ENCODE results near the gene PVRIG.
"Not testable (repeated sequence)": the region's sequence is repeated elsewhere in the genome, so short reads cannot be mapped to it uniquely, and the experiment has no call there.

DNA sequence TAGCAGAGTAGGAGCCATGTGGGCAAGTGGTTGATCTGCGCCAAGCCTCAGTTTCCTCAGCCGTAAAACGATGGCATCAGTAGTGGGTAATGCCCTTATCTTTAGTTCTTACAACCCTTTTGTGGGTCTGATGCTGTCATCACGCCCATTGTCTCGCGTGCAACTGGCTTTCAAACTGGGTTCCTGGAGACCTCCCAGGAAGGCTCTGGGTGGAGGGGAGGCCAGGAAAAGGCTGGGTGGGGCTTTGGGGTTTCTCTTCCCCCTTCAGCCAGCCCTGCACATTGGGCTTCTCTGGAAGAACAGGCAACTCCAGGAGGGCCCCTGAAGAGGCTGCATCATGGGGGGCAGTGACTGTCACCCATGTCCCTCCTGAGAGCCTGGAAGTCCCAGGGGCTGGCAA, 5.1 kb downstream of the PVRIG start:
- TF ChIP-seq, protein P1, sequence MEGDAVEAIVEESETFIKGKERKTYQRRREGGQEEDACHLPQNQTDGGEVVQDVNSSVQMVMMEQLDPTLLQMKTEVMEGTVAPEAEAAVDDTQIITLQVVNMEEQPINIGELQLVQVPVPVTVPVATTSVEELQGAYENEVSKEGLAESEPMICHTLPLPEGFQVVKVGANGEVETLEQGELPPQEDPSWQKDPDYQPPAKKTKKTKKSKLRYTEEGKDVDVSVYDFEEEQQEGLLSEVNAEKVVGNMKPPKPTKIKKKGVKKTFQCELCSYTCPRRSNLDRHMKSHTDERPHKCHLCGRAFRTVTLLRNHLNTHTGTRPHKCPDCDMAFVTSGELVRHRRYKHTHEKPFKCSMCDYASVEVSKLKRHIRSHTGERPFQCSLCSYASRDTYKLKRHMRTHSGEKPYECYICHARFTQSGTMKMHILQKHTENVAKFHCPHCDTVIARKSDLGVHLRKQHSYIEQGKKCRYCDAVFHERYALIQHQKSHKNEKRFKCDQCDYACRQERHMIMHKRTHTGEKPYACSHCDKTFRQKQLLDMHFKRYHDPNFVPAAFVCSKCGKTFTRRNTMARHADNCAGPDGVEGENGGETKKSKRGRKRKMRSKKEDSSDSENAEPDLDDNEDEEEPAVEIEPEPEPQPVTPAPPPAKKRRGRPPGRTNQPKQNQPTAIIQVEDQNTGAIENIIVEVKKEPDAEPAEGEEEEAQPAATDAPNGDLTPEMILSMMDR (IDR thresholded peaks at IDR 0.05): not testable (repeated sequence)
- not testable (repeated sequence) for TF ChIP-seq POLR2A, EP300 (IDR thresholded peaks at IDR 0.05)
